Neural progenitor cell (in vitro differentiated cells): ENCODE data around the gene OCA2.
"Not testable (repeated sequence)": the region's sequence is repeated elsewhere in the genome, so short reads cannot be mapped to it uniquely, and the experiment has no call there.

ENCODE experiments used
- EZH2 ChIP-seq: fragments of 200-600 bp; sonication (generic); IDR thresholded peaks from 2 replicates; pipeline ENCODE4 v1.6.1; 2017; ENCODE audit warnings: antibody characterized with exemption, mild to moderate bottlenecking, moderate library complexity
- EZH2phosphoT487 ChIP-seq: fragments of 200-600 bp; sonication (generic); IDR thresholded peaks from 2 replicates; pipeline ENCODE4 v1.6.1; 2017; ENCODE audit warnings: antibody characterized with exemption
- TF ChIP-seq, protein P1 (sequence below): fragments of 200-600 bp; sonication (generic); IDR thresholded peaks from 2 replicates; pipeline ENCODE4 v1.5.1; 2017; ENCODE audit warnings: antibody characterized with exemption, mild to moderate bottlenecking

DNA sequence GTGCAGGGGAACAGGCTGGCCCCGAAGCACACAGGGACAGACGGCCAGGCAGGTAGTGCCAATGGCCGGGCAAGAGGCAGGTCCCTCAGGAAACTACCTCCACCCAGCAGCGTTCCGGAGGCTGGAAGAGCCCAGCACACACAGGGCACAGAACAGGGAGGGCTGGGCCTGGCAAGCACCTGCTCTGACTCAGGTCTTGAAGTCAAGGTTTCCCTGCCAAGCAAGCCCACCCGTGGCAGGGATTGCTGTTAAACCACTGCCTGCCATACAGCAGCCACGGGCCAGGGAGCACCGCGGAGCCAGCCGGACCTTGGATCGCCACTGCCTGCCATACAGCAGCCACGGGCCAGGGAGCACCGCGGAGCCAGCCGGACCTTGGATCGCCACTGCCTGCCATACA, 22.5 kb upstream of the OCA2 start:
- TF ChIP-seq, protein P1, sequence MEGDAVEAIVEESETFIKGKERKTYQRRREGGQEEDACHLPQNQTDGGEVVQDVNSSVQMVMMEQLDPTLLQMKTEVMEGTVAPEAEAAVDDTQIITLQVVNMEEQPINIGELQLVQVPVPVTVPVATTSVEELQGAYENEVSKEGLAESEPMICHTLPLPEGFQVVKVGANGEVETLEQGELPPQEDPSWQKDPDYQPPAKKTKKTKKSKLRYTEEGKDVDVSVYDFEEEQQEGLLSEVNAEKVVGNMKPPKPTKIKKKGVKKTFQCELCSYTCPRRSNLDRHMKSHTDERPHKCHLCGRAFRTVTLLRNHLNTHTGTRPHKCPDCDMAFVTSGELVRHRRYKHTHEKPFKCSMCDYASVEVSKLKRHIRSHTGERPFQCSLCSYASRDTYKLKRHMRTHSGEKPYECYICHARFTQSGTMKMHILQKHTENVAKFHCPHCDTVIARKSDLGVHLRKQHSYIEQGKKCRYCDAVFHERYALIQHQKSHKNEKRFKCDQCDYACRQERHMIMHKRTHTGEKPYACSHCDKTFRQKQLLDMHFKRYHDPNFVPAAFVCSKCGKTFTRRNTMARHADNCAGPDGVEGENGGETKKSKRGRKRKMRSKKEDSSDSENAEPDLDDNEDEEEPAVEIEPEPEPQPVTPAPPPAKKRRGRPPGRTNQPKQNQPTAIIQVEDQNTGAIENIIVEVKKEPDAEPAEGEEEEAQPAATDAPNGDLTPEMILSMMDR, result not testable (repeated sequence)
- TF ChIP-seq EZH2phosphoT487, EZH2: not testable (repeated sequence)
